Left hindlimb (tissue), 1 donor: ENCODE measurements around the gene NCOA3.
A peak's percentile ranks its signal among the peaks of the same experiment; 100 is the strongest.

Experiments
- DNase-seq: peaks from one replicate; pipeline ENCODE4 v3.0.0-alpha.2; 2018

Gene NCOA3

DNA sequence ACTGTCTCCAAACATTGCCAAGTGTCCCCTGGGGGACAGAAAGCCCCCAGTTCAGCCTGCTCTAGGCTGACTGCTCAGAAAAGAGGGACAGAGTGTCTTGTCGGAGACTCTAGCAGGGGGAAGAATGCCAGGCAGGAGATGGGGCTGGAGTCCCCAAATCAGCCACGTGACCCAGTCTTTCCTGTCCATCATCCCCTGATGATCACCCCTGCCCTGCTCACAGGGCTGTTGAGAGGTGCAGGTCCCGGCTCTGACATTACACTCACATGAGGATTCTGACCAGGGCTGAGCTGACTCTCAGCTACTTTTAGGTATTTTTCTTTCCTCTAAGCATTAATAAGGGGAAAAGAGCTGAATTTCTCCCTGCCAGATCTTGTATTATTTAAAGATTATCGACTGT, 167.8 kb downstream of the NCOA3 start:
- no peak for DNase-seq

GRCh38 chr20:47669927-47670890, 168.5 kb downstream of the NCOA3 start:
- DNase-seq = no peak

DNA sequence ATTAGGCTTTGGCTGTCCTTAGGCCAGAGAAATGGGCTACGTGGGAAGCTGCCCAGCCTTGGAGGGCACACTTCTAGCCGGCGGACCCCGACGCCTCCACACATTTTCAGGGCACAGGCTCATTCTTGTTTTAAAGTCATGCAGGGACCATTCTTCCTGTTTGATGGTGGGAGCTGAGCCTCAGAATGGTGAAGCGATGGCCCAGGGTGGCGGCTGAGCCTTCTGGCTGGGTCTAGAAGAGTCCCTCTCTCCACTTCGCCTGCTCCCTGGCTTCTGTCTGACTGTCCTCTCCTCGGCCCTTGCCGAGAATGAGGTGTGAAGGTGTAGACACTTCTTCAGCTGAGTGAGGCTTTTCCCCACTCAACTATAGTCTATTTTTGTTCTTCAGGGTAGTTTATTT, 169.2 kb downstream of the NCOA3 start:
- no peak for DNase-seq

- no peak for DNase-seq
Observed at GRCh38 chr20:47672166-47672565, 170.5 kb downstream of the NCOA3 start.

DNA sequence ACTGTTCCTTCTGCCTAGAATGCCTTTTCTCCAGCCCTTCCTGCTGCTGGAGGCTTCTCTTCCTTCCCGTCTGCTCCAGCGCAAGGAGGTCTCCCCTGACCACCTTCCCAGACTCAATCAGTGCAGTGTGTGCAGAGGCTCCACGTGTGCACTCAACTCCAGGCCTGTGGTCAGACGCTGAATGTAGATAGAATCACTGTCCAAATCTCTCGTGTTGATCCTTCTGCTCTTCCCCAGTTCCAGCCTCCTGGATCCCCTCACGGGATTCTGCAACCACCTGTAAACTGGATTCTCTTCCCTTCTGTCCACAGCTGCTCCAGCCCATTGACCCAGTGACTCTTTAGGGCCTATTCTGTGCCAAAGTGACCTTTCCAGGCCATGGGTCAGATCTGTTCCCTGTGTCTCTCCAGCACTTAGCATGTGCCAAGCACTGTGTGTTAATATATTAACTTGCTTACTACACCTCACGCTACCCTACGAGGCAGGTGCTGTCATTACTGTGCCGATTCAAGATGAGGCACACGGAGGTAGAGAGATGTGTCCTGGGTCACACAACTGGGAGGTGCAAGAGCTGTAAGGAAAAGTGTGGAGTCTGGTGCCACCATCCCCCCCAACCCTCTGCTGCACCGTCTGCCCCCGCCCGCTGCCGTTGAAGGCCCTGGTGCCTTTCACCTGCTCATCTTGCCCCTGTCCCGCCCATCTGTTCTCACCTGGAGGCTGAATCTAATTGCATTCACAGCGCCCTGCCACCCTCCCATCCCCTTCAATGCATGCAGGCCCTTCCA, 171.4 kb downstream of the NCOA3 start:
- no peak for DNase-seq

DNA sequence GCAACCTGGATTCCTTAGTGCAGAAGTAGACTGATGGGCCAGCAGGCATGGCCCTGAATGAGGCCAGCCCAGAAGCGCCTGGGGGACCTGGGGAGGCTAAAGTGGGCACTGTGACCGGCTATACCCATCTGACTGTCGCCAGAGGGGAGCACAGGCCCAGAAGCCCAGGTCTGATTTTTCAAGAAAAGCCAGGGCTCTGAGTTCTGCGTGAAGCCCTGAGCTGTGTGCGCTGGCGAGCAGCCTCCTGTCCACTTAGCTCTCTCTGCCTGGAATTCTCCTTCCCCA, 171.9 kb downstream of the NCOA3 start:
- DNase-seq = no peak

DNA sequence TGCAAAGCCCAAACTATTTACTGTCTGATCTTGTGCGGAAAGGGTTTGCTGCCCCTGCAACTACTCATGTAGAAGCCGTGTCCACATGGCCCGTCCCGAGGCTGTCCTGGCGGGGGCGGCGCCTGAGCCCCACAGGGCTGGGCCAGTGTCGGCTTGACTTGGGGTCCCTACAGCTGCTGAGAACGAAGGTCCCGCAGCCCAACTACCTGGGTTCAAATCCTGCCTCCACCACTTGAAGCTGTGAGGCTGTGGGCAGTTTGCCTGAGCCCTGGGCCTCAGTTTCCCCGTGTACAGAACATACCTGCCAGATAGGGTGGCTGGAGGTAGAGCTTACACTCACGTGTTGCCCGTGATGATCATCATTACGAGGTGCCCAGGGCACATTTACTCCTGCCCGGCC, 172.5 kb downstream of the NCOA3 start:
- DNase-seq = no peak

DNA sequence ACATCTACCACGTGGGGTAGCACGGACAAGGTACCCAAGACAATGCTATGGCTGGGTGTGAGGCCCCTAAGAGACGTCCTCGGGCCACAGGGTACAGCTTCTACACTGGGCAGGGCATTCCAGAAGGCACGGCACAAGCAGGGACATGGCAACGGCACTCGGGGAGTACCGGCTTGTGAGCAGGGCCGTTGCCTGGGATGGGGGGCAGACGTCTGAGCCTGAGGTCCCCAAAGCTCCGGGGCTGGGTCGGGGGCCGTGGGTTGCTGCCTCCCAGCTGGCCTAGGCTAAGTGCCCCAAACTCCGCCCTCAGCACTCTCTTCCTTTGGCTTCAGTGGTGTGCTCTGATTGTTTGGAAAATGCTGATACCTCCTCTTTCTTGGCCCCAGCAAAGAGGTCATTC, 173.0 kb downstream of the NCOA3 start:
- no peak for DNase-seq

GRCh38 chr20:47675190-47676142, 173.8 kb downstream of the NCOA3 start:
- no peak for DNase-seq

GRCh38 chr20:47676219-47676721, 174.6 kb downstream of the NCOA3 start:
- no peak for DNase-seq

GRCh38 chr20:47676912-47677634, 175.4 kb downstream of the NCOA3 start:
- no peak for DNase-seq

GRCh38 chr20:47677635-47678453, 176.2 kb downstream of the NCOA3 start:
- DNase-seq = peak; percentile 53

DNA sequence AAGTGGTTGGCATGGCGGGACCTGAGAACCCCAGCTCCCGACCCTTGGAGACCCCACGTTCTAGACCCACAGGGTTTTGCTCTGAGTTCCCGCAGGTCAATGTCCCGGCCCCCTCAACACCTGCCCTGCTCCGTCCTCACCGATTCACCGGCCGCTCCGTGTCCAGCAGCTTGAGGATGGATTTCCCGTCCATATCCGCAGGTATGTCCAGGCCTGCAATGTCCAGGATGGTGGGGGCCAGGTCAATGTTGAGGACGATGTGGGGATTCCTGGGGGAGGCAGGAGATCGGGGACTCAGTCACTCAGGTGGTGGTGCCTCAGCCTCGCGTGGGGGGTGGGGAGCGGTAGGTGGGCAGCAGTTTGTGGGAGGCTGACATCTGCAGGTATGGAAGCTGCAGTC, 176.8 kb downstream of the NCOA3 start:
- DNase-seq = no peak

- no peak for DNase-seq
Observed at GRCh38 chr20:47679462-47679861, 177.8 kb downstream of the NCOA3 start.

DNA sequence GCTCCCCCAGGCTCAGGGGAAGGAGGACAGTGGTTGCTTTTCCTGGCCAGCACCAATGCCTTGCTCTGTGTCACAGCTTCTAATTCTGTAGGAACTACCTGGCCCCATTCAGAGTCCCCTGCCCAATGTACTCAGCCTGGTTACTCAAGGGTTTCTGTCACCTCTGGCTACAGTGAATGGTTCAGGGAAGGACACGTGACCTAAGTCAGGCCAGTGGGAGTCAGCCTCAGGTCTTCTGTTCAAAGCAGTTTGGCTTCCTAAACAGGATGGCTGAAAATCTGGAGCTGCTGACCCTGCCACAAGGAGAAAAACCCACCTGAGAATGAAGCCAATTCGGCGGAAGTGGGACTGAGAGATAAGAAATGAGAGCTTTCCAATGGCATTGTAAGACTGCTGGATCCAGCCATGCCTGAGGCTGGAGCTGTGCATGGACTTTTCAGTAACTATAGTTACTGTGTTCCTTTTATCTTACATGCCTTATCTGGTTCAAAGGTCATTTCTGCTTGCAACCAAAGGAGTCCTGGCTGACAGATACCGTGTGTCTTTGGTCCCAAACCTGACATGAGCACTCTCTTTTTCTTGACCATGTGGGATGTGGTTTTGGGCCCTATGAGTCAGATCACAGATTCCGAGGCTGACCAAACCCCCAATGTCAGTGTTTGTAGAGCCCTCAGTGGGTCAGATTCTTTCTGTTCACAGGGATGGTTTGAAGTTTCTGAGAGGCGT, 179.3 kb downstream of the NCOA3 start:
- DNase-seq = no peak

GRCh38 chr20:47682028-47682783, 180.5 kb downstream of the NCOA3 start:
- DNase-seq = peak; percentile 85

- no peak for DNase-seq
Observed at GRCh38 chr20:47682916-47683315, 181.2 kb downstream of the NCOA3 start.

DNA sequence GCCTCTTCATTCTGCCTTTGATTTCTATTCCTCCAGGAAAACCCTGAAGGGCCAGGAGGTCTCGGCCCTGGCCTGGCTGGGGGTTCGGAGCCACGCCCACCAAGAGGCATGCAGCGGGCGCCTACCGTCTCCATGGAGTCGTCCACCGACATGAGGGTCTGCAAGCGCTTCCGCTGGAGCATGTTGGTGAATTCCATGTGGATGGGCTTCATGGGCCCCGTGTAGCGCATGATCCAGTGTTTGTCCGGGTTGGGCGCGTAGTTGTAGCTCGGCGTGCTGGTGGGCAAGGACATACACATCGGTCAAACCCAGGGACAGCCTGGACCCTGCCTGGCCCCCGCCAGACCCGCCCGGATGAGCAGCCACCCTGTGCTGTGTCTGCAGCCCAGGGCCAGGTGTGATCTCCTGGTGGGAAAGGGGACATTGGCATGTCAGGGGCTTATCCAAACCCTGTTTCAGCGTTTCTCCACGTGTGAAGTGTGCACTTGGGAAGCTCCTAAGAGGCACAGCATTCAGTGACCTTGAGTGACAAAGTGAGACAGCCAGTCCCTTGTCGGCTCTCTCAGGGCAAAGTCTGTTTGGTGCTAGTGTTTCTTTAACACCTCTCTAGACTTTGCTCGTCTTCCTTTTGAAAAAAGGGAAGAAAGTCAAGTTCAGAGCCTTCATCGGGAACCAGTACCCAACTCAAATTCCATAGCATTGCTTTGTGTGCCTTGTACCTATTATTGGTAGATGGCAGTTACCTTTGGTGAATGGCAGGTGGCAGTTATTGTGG, 182.8 kb downstream of the NCOA3 start:
- DNase-seq = no peak

- peak; percentile 80 for DNase-seq
Observed at GRCh38 chr20:47686545-47686944, 184.9 kb downstream of the NCOA3 start.
